Natural killer cell treated with Interleukin-12 subunit alpha and Interleukin-12 subunit beta and Interleukin-15 and Interleukin-18, amount 100 ng/mL, for 72 hours (primary cell): ENCODE results near the gene NEDD9. TPM values are rescaled to one million over a fixed set of nuclear protein-coding genes. Genes with fewer than 3 reads are reported as not detected.

ENCODE experiments used
- ATAC-seq, 2 donors: fragments of 150-1000 bp; cut with Tn5 transposase in 1 of 2; sonication (Bioruptor Pico), chemical (Tn5 transposase) in 1 of 2; 2 replicates each; pipeline ENCODE4 v1.10.0; 2021
- DNase-seq: peaks from one replicate; pipeline ENCODE4 v3.0.0; 2022; ENCODE audit warnings: low spot score
- H3K27ac Mint-ChIP-seq, 2 donors: 1 replicate in 1 of 2; 2 replicates in 1 of 2; pipeline ENCODE4 v1.8.0; 2022; ENCODE audit warnings: mixed read lengths in 2 of 2, mild to moderate bottlenecking in 1 of 2, moderate library complexity in 1 of 2
- H3K27me3 Mint-ChIP-seq, 2 donors: 1 replicate in 1 of 2; 2 replicates in 1 of 2; pipeline ENCODE4 v1.8.0; 2022; ENCODE audit warnings: mixed read lengths in 2 of 2
- H3K36me3 Mint-ChIP-seq: one replicate; pipeline ENCODE4 v1.8.0; 2022; ENCODE audit warnings: mixed read lengths
- H3K4me1 Mint-ChIP-seq, 2 donors: 1 replicate in 1 of 2; 2 replicates in 1 of 2; pipeline ENCODE4 v1.8.0; 2022; ENCODE audit warnings: low read depth in 2 of 2, mixed read lengths in 2 of 2, mild to moderate bottlenecking in 1 of 2
- H3K4me3 Mint-ChIP-seq: one replicate; pipeline ENCODE4 v1.8.0; 2022; ENCODE audit warnings: mixed read lengths
- H3K9me3 Mint-ChIP-seq: 2 replicates; pipeline ENCODE4 v1.8.0; 2022; ENCODE audit warnings: mixed read lengths
- total RNA-seq, 2 donors: library from RNA; stranded (reverse); gene quantifications; one replicate each; pipeline ENCODE4 v1.2.3, GENCODE V29; 2022

The NEDD9 gene
- total RNA-seq, 2 donors from 2014 or later, result 59.9 to 81.3 TPM

DNA sequence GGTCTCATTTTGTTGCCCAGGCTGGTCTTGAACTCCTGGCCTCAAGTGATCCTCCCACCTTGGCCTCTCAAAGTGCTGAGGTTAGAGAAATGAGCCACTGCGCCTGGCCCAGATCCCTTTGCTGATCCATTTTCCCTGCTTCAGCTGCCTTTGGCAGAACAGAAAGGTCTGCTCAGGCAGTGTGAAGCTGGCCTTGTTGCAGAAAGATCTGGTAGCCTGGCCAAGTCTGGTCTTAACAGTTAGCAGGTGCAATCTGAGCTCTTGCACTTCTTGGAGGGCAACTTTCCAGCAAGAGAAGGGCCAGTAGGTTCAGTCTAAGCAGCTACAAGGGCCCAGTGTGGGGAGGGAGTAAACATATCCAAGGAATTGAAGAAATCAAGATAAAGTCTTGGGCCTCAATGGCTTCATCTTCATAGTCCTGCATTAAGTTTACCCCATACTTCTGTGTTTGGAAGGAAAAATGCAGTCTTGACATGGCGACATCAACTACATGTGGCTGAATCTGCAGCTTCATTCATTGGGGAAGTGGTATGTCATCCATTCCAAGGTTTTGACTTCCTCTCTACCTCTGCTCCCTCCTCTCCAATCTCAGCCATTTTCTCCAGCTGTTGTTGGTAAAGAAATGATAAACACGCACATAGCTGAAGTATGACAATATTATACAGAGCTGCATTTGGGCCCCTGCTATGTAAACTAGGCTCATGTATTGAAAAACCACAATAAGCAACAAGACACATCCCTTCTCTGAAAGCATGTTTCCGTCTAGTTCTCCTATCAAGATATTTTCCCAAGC is 39.0 kb upstream of the NEDD9 start:
- H3K4me3 Mint-ChIP-seq, result no peak overlapping the region
- no peak for ATAC-seq
- H3K9me3 Mint-ChIP-seq, result no peaks in the 10 kb centered on the region
- H3K36me3 Mint-ChIP-seq, result peaks cover 18% of the 10 kb centered on the region
- H3K27me3 Mint-ChIP-seq, result no peaks in the 10 kb centered on the region
- peaks cover 20 to 26% of the 10 kb centered on the region in 2 donors for H3K4me1 Mint-ChIP-seq
- DNase-seq, result no peak
- no peak overlapping the region for H3K27ac Mint-ChIP-seq

DNA sequence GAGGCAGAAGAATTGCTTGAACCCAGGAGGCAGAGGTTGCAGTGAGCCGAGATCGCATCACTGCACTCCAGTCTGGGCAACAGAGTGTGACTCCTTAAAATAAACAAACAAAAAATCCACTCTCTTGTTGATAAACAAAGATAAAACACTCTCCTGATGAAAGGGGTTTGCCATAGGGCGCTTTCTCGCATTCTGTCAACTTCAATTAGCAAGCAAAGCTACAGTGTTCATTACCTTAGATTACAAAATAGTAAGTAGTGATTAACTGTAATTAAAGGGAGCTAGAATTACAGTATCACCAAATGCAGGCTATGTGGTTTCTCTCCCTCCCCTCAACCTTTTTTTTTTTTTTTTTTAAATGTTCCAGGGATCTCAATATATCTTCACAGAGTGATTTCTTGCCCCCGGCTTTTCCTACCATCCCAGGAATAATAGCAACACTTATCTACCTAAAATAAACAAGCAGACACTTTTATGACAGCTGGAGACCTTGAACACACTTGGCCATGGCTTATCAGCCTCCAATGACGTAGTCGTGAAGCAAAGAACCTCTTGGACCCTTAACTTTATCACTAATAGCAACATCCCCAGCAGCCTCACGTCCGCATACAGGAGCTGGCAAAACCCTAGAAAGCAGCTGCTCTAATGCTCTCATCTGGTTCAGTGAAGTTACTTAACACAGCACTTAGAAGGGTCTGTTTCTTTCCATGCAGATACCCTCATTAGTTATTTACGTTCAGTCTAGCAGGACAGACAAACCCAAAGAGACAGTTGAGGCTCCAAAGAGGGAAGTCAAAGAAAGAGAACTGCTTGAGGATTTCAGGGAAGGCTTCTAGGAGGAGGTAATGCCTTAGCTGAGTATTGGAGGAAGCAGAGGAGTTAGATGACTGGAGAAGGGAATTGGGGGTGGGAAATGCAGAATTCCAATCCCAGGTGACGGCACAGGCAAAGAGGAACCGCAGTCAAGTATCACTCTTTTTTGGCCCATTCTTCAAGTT is 37.9 kb upstream of the NEDD9 start:
- no peak overlapping the region for H3K27ac Mint-ChIP-seq
- H3K36me3 Mint-ChIP-seq, result peaks cover 18% of the 10 kb centered on the region
- peaks cover 11 to 15% of the 10 kb centered on the region in 2 donors for H3K4me1 Mint-ChIP-seq
- no peak overlapping the region for H3K4me3 Mint-ChIP-seq
- no peaks in the 10 kb centered on the region for H3K9me3 Mint-ChIP-seq
- DNase-seq (no peak), ATAC-seq (no peak)
- H3K27me3 Mint-ChIP-seq, result no peaks in the 10 kb centered on the region

DNA sequence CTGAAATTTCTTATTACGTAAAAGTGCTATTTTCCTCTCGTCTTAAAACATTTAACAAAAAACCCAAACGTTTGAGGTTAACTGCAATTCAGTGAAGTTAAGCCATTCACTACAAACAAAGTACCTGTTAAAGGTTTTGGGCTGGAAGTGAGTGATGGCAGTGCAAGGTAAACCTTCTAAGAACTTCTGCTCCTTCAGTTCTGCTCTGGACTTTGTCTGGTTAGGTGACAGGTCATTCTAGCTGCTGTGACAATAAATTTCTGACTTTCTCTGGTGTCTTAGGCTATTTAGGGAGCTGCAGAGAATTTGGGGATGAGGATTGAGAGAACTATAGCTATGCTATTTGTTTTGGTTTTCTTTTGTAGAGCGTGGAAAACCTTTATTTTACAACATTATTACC is 36.5 kb upstream of the NEDD9 start:
- DNase-seq, result no peak
- Mint-ChIP-seq H3K27me3 (no peaks in the 10 kb centered on the region), H3K4me3 (no peak overlapping the region), H3K27ac (no peak overlapping the region), H3K4me1 (peaks cover 8 to 12% of the 10 kb centered on the region in 2 donors), H3K36me3 (peaks cover 10% of the 10 kb centered on the region), H3K9me3 (no peaks in the 10 kb centered on the region)
- ATAC-seq, result no peak

DNA sequence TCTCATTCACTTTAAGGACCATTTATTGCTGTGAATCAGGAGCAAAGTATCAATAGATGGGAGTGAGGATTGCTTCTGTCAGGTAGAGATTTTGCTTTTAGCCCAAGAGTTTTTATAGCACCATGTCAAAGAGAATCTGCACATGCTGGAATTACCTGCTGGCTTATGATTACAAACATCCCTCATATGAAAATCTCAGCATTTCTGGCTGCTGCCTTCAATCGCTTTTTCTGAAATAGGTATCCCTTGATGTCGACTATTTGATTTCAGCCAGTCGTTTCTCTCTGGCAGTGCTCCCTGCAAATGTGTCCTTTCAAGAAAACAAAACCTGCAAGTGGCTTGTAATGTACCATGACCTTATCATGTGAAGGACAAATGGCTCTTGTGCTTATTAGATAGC is 34.5 kb upstream of the NEDD9 start:
- H3K27ac Mint-ChIP-seq, result no peak overlapping the region
- peaks cover 2% of the 10 kb centered on the region for H3K36me3 Mint-ChIP-seq
- no peak overlapping the region for H3K4me3 Mint-ChIP-seq
- no peaks in the 10 kb centered on the region for H3K9me3 Mint-ChIP-seq
- DNase-seq (no peak), ATAC-seq (no peak)
- peaks cover 24 to 26% of the 10 kb centered on the region in 2 donors for H3K4me1 Mint-ChIP-seq
- H3K27me3 Mint-ChIP-seq, result no peaks in the 10 kb centered on the region

DNA sequence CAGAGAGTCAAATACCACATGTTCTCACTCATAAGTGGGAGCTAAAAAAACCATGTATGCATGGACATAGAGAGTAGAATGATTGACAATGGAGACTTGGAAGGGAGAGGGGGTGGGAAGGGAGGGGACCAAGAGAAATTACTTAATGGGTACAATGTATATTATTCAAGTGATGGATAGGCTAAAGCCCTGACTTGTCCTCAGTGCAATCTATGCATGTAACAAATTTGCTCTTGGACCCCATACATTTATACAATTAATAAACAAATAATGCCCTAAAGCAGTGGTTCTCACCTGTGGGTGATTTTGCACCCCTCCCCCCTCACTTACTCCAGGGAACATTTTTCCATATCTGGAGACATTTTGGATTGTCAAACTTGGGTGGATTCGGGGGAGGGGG is 33.5 kb upstream of the NEDD9 start:
- Mint-ChIP-seq H3K4me1 (peaks cover 32 to 34% of the 10 kb centered on the region in 2 donors), H3K4me3 (no peak overlapping the region), H3K27ac (no peak overlapping the region), H3K27me3 (no peaks in the 10 kb centered on the region), H3K9me3 (no peaks in the 10 kb centered on the region), H3K36me3 (no peaks in the 10 kb centered on the region)
- ATAC-seq, result no peak
- DNase-seq, result no peak

DNA sequence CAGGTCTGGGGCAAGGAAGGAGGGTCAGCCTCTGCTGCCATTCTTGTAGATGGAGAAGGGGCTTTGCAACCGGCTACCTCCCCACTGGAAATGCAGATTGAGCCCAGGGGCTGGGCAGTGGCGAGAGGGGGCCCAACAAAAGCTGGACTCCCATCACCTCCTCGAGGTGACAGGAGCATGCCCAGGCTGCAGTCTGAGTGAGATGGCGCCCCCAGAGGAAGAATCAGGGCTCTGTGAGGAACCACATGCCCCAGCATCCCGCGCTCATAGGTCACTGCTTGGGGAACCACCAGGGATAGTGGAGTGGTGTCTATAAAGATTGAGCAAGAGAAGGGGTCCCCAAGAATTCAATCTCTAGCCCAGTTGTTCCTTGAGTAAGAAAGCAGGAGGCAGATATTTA is 31.6 kb upstream of the NEDD9 start:
- Mint-ChIP-seq H3K4me3 (no peak overlapping the region), H3K27me3 (no peaks in the 10 kb centered on the region), H3K9me3 (peaks cover 3% of the 10 kb centered on the region), H3K27ac (peak overlapping the region; percentile 32 to 36), H3K36me3 (no peaks in the 10 kb centered on the region), H3K4me1 (peaks cover 46% of the 10 kb centered on the region in 2 donors)
- no peak for ATAC-seq
- no peak for DNase-seq

DNA sequence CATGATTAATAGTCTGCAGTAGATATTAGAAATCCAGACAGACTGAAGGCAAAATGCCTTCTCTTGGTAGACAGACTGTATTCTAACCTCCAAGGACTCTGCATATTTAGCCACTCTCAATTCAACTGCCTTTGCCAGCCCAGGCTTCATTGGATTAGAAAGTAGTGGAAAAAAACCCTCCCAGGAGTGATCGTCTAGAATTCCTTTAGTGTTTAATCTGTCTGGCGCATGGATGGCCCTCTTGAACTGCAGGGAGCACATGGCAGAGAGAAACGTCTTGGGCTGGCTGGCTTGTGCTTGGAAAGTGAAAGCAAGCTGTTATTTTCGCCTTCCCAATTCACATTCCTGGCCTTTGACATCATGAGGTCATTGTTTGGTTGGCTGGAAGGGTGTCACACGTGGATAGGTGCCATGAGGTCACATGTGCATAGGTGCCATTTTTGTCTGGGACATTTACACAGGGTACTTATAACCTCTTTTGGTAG is 30.9 kb upstream of the NEDD9 start:
- peak overlapping the region; percentile 32 to 36 for H3K27ac Mint-ChIP-seq
- no peak for DNase-seq
- no peak for ATAC-seq
- H3K4me1 Mint-ChIP-seq, result peaks cover 52 to 54% of the 10 kb centered on the region in 2 donors
- H3K9me3 Mint-ChIP-seq, result peaks cover 3% of the 10 kb centered on the region
- peak overlapping the region; percentile 32 for H3K4me3 Mint-ChIP-seq
- no peaks in the 10 kb centered on the region for H3K27me3 Mint-ChIP-seq
- H3K36me3 Mint-ChIP-seq, result no peaks in the 10 kb centered on the region

DNA sequence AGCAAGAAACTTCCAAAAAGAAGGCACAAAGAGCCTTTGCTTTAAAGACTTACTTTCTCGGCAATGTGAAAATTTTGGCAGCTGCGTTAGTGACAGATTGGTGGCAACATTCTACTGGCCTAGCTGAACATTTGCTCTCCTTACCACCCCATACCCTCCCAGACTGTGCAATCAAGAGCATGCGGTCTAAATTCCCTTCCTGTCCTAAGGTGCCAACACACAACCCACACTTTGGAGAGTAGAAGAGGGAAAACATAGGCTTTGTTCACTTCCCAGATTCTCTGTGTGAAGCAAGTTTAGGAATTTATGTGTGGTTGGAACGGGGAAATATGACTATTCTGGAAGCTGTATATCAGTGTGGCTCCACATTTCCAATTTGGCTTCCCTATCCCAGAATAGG is 29.8 kb upstream of the NEDD9 start:
- Mint-ChIP-seq H3K4me1 (peaks cover 63 to 65% of the 10 kb centered on the region in 2 donors), H3K27ac (peak overlapping the region; percentile 32 to 86)
- DNase-seq, result no peak

DNA sequence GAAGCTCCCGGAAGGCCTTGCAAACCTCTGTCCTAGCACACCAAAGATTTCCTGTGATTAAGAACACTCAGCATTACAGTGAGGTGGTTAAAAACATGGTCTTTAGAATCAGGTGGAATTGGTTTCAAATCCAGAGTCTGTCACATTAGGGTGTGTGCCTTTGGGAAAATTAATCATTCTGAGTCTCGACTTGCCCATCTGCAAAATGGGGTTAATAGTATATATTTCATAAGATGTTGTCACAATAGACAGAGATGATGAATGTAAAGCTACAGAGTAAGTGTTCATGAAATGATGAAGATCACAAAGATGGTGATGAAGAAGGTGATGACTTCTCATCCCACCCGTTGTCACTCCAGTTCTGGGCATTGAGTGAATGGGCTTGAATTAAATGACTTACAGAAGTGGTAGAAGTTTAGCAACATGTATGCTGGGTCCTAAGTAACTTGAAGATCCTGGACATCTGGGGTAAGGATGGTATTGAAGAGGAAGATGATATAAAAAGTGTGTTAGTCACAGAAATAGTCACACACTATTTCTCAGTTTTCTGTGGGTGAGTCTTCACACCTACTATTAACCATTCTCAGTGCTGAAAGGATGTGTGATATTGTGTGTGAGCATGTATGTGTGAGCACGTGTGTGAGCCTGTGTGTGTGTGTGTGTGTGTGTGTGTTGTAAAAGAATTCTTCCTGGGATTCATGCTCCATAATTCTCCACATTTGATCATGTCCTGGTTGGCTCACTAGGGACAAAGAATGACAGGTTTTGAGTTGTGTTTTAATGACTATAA is 28.0 kb upstream of the NEDD9 start:
- Mint-ChIP-seq H3K4me1 (peaks cover 77 to 78% of the 10 kb centered on the region in 2 donors), H3K27ac (peak overlapping the region; percentile 86 to 93), H3K4me3 (peak overlapping the region; percentile 64), H3K36me3 (peaks cover 9% of the 10 kb centered on the region), H3K9me3 (peaks cover 3% of the 10 kb centered on the region), H3K27me3 (no peaks in the 10 kb centered on the region)
- DNase-seq (no peak), ATAC-seq (peak; percentile 70 to 71)

More for the DNA sequence above, 29.8 kb upstream of the NEDD9 start:
- Mint-ChIP-seq H3K36me3 (peaks cover 4% of the 10 kb centered on the region), H3K4me3 (no peak overlapping the region), H3K9me3 (peaks cover 3% of the 10 kb centered on the region), H3K27me3 (no peaks in the 10 kb centered on the region)
- ATAC-seq, result no peak

DNA sequence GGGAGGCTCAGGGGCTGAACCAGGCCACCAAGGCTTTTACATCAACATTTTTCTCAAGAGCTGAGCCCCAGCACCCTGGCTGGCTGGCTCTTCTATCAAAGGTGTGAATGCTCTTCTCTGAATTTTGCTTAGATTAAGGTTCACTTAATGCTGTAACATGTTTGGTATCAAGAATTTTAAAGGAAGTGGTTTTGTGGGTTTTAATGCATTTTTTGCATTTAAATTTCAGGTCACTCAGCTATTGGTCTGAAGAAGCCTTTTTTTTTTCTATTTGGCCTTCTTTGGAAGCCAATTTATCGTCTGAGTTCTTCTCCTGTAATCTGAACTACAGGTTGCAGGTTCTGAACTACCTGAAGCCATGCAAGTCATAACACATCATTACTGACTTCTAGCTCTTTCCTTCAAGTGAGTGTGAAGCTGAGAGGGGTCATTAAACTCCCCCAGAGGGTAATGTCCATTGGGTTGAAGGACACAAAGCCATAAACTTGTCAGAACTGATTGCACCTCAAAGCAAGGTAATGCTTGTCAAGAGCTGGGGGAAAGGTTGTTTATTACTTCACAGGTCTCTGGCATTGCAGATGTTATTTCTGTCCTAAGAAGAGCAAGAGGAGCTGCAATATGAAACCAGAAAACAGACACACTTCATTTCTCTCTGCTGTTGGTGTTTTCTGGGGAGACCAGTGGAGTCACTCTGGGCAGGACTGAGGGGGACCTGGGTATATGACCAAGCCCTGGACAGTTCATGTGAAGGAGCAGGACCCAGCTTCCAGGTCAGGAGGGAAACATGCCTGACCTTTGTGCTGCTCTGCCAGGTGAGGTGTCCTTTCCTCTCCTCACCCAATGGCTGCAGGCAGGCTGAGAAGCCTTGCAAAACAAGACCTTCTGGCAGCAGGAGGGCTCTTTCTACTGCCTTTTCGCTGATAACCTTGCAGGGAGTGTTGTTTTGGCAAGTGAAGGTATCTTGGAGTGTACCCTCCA is 26.1 kb upstream of the NEDD9 start:
- H3K4me1 Mint-ChIP-seq, result peaks cover 78% of the 10 kb centered on the region in 2 donors
- peak overlapping the region; percentile 93 to 94 for H3K27ac Mint-ChIP-seq
- H3K27me3 Mint-ChIP-seq, result no peaks in the 10 kb centered on the region
- H3K36me3 Mint-ChIP-seq, result peaks cover 16% of the 10 kb centered on the region
- peaks cover 7% of the 10 kb centered on the region for H3K9me3 Mint-ChIP-seq
- DNase-seq (peak; percentile 65), ATAC-seq (peak; percentile 85 to 89)
- peak overlapping the region; percentile 77 for H3K4me3 Mint-ChIP-seq

DNA sequence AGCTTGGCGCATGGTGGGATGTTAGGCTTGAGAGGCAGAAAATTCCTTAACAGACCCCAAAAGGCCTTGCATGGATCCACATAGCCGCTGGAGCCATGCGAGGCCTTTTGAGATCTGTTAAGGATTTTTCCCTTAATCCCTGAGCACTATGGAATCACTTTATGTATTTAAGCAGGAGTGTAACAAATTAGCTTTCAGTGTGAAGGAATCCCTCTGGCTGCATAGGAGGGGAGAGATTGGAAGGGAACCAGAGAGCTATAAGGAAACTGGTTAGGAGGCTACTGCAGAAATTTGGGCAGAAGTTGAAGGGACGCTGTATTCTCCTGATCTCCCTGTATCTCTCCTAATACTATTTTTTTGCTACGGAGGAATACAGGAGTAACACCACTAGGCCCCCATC is 23.1 kb upstream of the NEDD9 start:
- peak overlapping the region; percentile 7 for H3K4me3 Mint-ChIP-seq
- H3K36me3 Mint-ChIP-seq, result peaks cover 23% of the 10 kb centered on the region
- peaks cover 58 to 61% of the 10 kb centered on the region in 2 donors for H3K4me1 Mint-ChIP-seq
- no peaks in the 10 kb centered on the region for H3K27me3 Mint-ChIP-seq
- peaks cover 7% of the 10 kb centered on the region for H3K9me3 Mint-ChIP-seq
- ATAC-seq (no peak), DNase-seq (no peak)
- peak overlapping the region; percentile 16 to 66 for H3K27ac Mint-ChIP-seq

DNA sequence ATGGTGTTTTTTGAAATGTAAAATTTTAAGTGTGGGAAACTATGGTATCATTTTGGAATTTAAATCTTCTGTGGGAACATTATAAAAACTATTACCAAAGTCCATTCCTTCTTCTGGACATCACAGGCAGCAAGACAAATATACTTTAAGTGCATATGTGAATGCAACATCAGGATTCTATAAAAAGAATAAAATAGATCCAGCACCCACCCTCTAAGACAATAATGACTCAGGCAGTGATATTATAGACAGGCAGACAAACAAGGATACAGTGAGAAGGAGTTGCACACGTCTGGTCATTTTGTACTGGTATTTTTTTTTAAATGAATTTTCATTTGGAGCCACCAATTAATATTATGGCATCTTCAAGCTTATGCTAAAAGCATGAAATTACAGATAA is 21.1 kb upstream of the NEDD9 start:
- H3K9me3 Mint-ChIP-seq, result peaks cover 3% of the 10 kb centered on the region
- H3K27me3 Mint-ChIP-seq, result no peaks in the 10 kb centered on the region
- peaks cover 46 to 47% of the 10 kb centered on the region in 2 donors for H3K4me1 Mint-ChIP-seq
- H3K4me3 Mint-ChIP-seq, result no peak overlapping the region
- peak overlapping the region in 1 of 2 donors; percentile 54 for H3K27ac Mint-ChIP-seq
- DNase-seq, result no peak
- no peak for ATAC-seq
- peaks cover 29% of the 10 kb centered on the region for H3K36me3 Mint-ChIP-seq
